Stomach (tissue), 9 donors: ENCODE results near the gene DTD1. TPM values are rescaled to one million over a fixed set of nuclear protein-coding genes. Genes with fewer than 3 reads are reported as not detected.

Experiments used
- DNase-seq, 2 donors: peaks; one replicate each; pipeline versions ENCODE4 v3.0.0 to v3.0.0-alpha.2; 2013 to 2019
- H3K27ac ChIP-seq, 5 donors: fragments of 200-600 bp in 4 of 5; sonication (generic) in 4 of 5; one replicate each; pipeline ENCODE4 v1.5.1; 2013 to 2019; ENCODE audit warnings: mild to moderate bottlenecking in 1 of 5, moderate library complexity in 1 of 5
- H3K27me3 ChIP-seq, 3 donors: fragments of 200-600 bp; sonication (generic); one replicate each; pipeline ENCODE4 v1.5.1; 2017 to 2019; ENCODE audit warnings: mixed run types in 1 of 3
- H3K36me3 ChIP-seq, 4 donors: fragments of 200-600 bp; sonication (generic); 1 replicate in 3 of 4; 2 replicates in 1 of 4; pipeline ENCODE4 v1.5.1; 2016 to 2019
- H3K4me1 ChIP-seq, 4 donors: fragments of 200-600 bp; sonication (generic); one replicate each; pipeline ENCODE4 v1.5.1; 2016 to 2019
- H3K4me3 ChIP-seq, 4 donors: fragments of 200-600 bp; sonication (generic) in 3 of 4; one replicate each; pipeline ENCODE4 v1.5.1; 2016 to 2019; ENCODE audit warnings: mild to moderate bottlenecking in 1 of 4
- H3K9me3 ChIP-seq, 4 donors: fragments of 200-600 bp; sonication (generic); one replicate each; pipeline ENCODE4 v1.5.1; 2016 to 2019
- EP300 ChIP-seq: sonication (generic); formaldehyde crosslinking; IDR thresholded peaks from one replicate; pipeline ENCODE4 v1.6.1; 2017; ENCODE audit warnings: antibody characterized with exemption
- POLR2A ChIP-seq, 4 donors: fragments of 450-650 bp; IDR thresholded peaks; one replicate each; pipeline ENCODE4 v1.6.1; 2016; ENCODE audit warnings: antibody characterized with exemption in 4 of 4, control low read depth in 2 of 4, mild to moderate bottlenecking in 1 of 4, moderate library complexity in 1 of 4
- POLR2AphosphoS5 ChIP-seq, 3 donors: sonication (generic); formaldehyde crosslinking; IDR thresholded peaks; one replicate each; pipeline ENCODE4 v1.6.1; 2016; ENCODE audit warnings: antibody characterized with exemption in 3 of 3
- WGBS, 5 donors: extraction: QIAGEN DNeasy Blood & Tissue Kit in 3 of 5; methylation state at CpG; one replicate each; pipeline versions ENCODE4 v1.1.5 to v1.1.7; 2013 to 2018; 5-methylcytosine and 5-hydroxymethylcytosine counted together
- intact Hi-C: fragments of 100-400 bp; cut with DNase I; formaldehyde crosslinking; loops from one replicate; pipeline ENCODE4 v1.15.1; 2023; ENCODE audit warnings: low total_unique reads
- polyA plus RNA-seq, 3 donors: library from polyadenylated mRNA; stranded (reverse); fragments of 200-250 nt; gene quantifications; one replicate each; pipeline ENCODE4 v1.2.3, GENCODE V29; 2013
- total RNA-seq, 5 donors: library from RNA; depleted of rRNA; stranded (reverse); fragments of >200 nt; gene quantifications; one replicate each; pipeline versions ENCODE4 v1.1.0 to v1.2.3, GENCODE V29; 2014 to 2016
- TF ChIP-seq, protein P1 (sequence below), 7 experiments: fragments of 450-650 bp in 4 of 7; fragments of 200-600 bp in 3 of 7; sonication (generic) in 3 of 7; IDR thresholded peaks; one replicate each; pipeline ENCODE4 v1.5.1; 2016 to 2019; ENCODE audit warnings: antibody characterized with exemption in 7 of 7, control low read depth in 2 of 7, mild to moderate bottlenecking in 1 of 7
- donor health status: healthy with polysubstance abuse.
- donor health status: Bipolar disorder and iron deficiency.
- donor health status: healthy.

The DTD1 gene
- total and polyA plus RNA-seq, 8 donors: 4.5 to 30.4 (median 15.7) TPM; not detected in 1

DNA sequence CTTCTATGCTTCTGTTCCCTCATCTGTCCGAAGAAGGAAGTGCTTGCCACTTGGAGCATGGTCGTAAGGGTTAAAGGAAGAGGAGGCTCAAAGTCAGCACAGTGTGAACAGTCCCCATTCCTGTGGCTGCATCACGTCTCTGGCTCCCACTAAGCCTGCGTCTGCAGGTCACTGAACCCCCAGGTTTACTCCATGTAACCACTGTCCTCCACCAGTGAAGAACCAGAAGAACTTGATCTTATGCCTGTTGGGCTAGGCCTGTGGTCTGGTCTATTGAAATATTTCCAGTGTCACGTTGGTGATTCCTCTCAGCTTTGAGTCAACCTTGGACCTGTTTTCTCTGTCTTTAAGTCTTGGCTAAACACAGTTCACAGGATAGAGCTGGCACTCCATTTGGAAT is 179.8 kb downstream of the DTD1 start:
- Histone ChIP-seq H3K27me3 (no peaks in the 10 kb centered on the region), H3K36me3 (peaks cover 7 to 17% (median 13%) of the 10 kb centered on the region in 4 donors), H3K4me3 (no peak overlapping the region), H3K27ac (no peak overlapping the region), H3K4me1 (no peaks in the 10 kb centered on the region), H3K9me3 (no peaks in the 10 kb centered on the region)
- intact Hi-C loops: no loop called here
- TF ChIP-seq POLR2A (IDR thresholded peaks at IDR 0.05): no peak
- TF ChIP-seq, protein P1, sequence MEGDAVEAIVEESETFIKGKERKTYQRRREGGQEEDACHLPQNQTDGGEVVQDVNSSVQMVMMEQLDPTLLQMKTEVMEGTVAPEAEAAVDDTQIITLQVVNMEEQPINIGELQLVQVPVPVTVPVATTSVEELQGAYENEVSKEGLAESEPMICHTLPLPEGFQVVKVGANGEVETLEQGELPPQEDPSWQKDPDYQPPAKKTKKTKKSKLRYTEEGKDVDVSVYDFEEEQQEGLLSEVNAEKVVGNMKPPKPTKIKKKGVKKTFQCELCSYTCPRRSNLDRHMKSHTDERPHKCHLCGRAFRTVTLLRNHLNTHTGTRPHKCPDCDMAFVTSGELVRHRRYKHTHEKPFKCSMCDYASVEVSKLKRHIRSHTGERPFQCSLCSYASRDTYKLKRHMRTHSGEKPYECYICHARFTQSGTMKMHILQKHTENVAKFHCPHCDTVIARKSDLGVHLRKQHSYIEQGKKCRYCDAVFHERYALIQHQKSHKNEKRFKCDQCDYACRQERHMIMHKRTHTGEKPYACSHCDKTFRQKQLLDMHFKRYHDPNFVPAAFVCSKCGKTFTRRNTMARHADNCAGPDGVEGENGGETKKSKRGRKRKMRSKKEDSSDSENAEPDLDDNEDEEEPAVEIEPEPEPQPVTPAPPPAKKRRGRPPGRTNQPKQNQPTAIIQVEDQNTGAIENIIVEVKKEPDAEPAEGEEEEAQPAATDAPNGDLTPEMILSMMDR (IDR thresholded peaks at IDR 0.05): no peak
- no peak for TF ChIP-seq EP300
- TF ChIP-seq POLR2AphosphoS5 (IDR thresholded peaks at IDR 0.05): no peak
- WGBS, 5 donors: 62 to 69% (median 66%) methylated on average over 5 of the region's 5 CpGs
- DNase-seq: no peak

DNA sequence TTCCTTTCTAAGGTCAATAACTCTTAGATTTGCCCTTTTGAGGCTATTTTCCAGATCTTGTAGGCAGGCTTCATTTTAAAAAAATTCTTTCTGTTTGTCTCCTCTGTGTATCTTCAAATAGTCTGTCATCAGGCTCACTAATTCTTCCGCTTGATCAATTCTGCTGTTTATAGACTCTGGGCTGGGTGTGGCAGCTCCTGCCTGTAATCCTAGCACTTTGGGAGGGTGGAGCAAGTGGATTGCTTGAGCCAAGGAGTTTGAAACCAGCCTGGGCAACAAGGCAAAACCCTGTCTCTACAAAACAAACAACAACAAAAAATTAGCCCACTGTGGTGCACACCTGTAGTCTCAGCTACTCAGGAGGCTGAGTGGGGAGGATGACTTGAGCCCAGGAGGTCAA is 185.7 kb downstream of the DTD1 start:
- H3K36me3 ChIP-seq: no peaks in the 10 kb centered on the region
- no peak for DNase-seq
- no peaks in the 10 kb centered on the region for H3K27me3 ChIP-seq
- no peak overlapping the region for H3K27ac ChIP-seq
- H3K4me3 ChIP-seq: no peak overlapping the region
- TF ChIP-seq POLR2A (IDR thresholded peaks at IDR 0.05): no peak
- TF ChIP-seq EP300: no peak
- TF ChIP-seq, protein P1 (IDR thresholded peaks at IDR 0.05): no peak
- TF ChIP-seq POLR2AphosphoS5 (IDR thresholded peaks at IDR 0.05): no peak
- no peaks in the 10 kb centered on the region for H3K4me1 ChIP-seq
- H3K9me3 ChIP-seq: no peaks in the 10 kb centered on the region
- intact Hi-C loops: no loop called here
- 54 to 77% (median 64%) methylated on average over 1 of the region's 1 CpG for WGBS, 5 donors

- TF ChIP-seq EP300 (no peak), POLR2A (IDR thresholded peaks at IDR 0.05) (no peak), POLR2AphosphoS5 (IDR thresholded peaks at IDR 0.05) (no peak)
- TF ChIP-seq, protein P1 (IDR thresholded peaks at IDR 0.05): no peak
- H3K9me3 ChIP-seq: no peaks in the 10 kb centered on the region
- intact Hi-C loops: no loop called here
- H3K27me3 ChIP-seq: no peaks in the 10 kb centered on the region
- H3K4me1 ChIP-seq: no peaks in the 10 kb centered on the region
- H3K27ac ChIP-seq: no peak overlapping the region
- no peak for DNase-seq
- H3K36me3 ChIP-seq: no peaks in the 10 kb centered on the region
- no peak overlapping the region for H3K4me3 ChIP-seq
- 61 to 72% (median 64%) methylated on average over 2 of the region's 2 CpGs for WGBS, 5 donors
These were observed 186.4 kb downstream of the DTD1 start for GRCh38 chr20:18774207-18774606.

DNA sequence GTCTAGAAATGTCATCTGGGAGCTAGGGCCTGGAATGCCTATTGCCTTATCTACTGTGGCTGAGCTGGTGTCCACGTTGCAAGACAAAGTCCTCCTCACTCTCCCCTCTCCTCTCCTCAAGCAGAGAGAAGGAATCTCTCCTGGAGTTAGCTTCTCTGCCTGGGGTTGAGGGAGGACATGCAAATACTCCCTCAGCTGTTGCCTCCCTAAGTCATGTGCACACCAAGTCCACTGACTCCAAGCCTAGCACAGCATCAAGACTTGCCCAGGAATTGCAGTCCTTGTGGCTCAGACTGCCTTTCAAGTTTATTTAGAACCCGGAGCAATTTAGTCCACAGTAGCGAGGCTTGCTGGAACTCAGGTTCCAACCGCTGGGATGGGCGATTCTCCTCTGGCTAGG is 187.8 kb downstream of the DTD1 start:
- H3K4me1 ChIP-seq: no peaks in the 10 kb centered on the region
- no peaks in the 10 kb centered on the region for H3K36me3 ChIP-seq
- H3K27me3 ChIP-seq: no peaks in the 10 kb centered on the region
- intact Hi-C loops: no loop called here
- H3K27ac ChIP-seq: no peak overlapping the region
- no peak for DNase-seq
- 87 to 94% (median 90%) methylated on average over 4 to 5 of the region's 5 CpGs for WGBS, 5 donors
- no peaks in the 10 kb centered on the region for H3K9me3 ChIP-seq
- no peak overlapping the region for H3K4me3 ChIP-seq
- no peak for TF ChIP-seq EP300
- no peak for TF ChIP-seq POLR2A (IDR thresholded peaks at IDR 0.05)
- no peak for TF ChIP-seq POLR2AphosphoS5 (IDR thresholded peaks at IDR 0.05)
- TF ChIP-seq, protein P1 (IDR thresholded peaks at IDR 0.05): no peak
